Measurements from ENCODE around the gene NR3C1. TPM values are rescaled to one million over a fixed set of nuclear protein-coding genes. Genes with fewer than 3 reads are reported as not detected.

NR3C1 gene
- polyA plus RNA-seq, 1 donor from 2014 or later: 2.3 TPM

GRCh38 chr5:143342607-143343006 lies 60.9 kb downstream of the NR3C1 start:
- Histone ChIP-seq H3K4me3 (ENCODE audit: low read length) (no peak overlapping the region), H3K79me2 (replicated peaks; ENCODE audit: insufficient read depth, low read length) (no peaks in the 10 kb centered on the region), H3K9ac (ENCODE audit: low read length) (no peak overlapping the region), H3K4me2 (ENCODE audit: low read length) (no peak overlapping the region), H2AFZ (ENCODE audit: low read depth, low read length) (no peak overlapping the region), H3K36me3 (ENCODE audit: insufficient read depth, low read length) (no peaks in the 10 kb centered on the region), H3K9me3 (ENCODE audit: low read length) (no peaks in the 10 kb centered on the region), H4K20me1 (ENCODE audit: insufficient read depth) (no peaks in the 10 kb centered on the region), H3K9me2 (ENCODE audit: insufficient read depth, low read length) (no peaks in the 10 kb centered on the region), H3F3A (ENCODE audit: insufficient read depth, low read length, poor library complexity, severe bottlenecking) (no peaks in the 10 kb centered on the region), H3K27ac (ENCODE audit: low read length) (no peak overlapping the region), H3K27me3 (ENCODE audit: insufficient read depth, low read depth, low read length) (no peaks in the 10 kb centered on the region)
- TF ChIP-seq MXI1 (conservative IDR thresholded peaks at IDR 0.05; ENCODE audit: poor library complexity, severe bottlenecking) (no peak), EP300 (conservative IDR thresholded peaks at IDR 0.05; ENCODE audit: poor library complexity, severe bottlenecking) (no peak), SMC3 (conservative IDR thresholded peaks at IDR 0.05; ENCODE audit: poor library complexity) (no peak), CTCF (IDR thresholded peaks at IDR 0.05; ENCODE audit: poor library complexity, severe bottlenecking) (no peak), TAF1 (IDR thresholded peaks at IDR 0.05; ENCODE audit: low read depth) (no peak), REST (IDR thresholded peaks at IDR 0.05; ENCODE audit: borderline replicate concordance) (no peak), POLR2AphosphoS5 (IDR thresholded peaks at IDR 0.05) (no peak), EZH2 (IDR thresholded peaks at IDR 0.05; ENCODE audit: borderline replicate concordance, insufficient read depth, low read length, poor library complexity, severe bottlenecking) (no peak), RAD21 (conservative IDR thresholded peaks at IDR 0.05) (no peak)

GRCh38 chr5:143341807-143342570 lies 61.5 kb downstream of the NR3C1 start:
- H3K9ac ChIP-seq (ENCODE audit: low read length): no peak overlapping the region
- no peak overlapping the region for H2AFZ ChIP-seq (ENCODE audit: low read depth, low read length)
- no peak overlapping the region for H3K27ac ChIP-seq (ENCODE audit: low read length)
- no peak overlapping the region for H3K4me2 ChIP-seq (ENCODE audit: low read length)
- H3K9me3 ChIP-seq (ENCODE audit: low read length): no peaks in the 10 kb centered on the region
- H3F3A ChIP-seq (ENCODE audit: insufficient read depth, low read length, poor library complexity, severe bottlenecking): no peaks in the 10 kb centered on the region
- H3K9me2 ChIP-seq (ENCODE audit: insufficient read depth, low read length): no peaks in the 10 kb centered on the region
- H3K27me3 ChIP-seq (ENCODE audit: insufficient read depth, low read depth, low read length): no peaks in the 10 kb centered on the region
- no peak overlapping the region for H3K4me3 ChIP-seq (ENCODE audit: low read length)
- TF ChIP-seq POLR2AphosphoS5 (IDR thresholded peaks at IDR 0.05) (no peak), SMC3 (conservative IDR thresholded peaks at IDR 0.05; ENCODE audit: poor library complexity) (no peak), RAD21 (conservative IDR thresholded peaks at IDR 0.05) (no peak), EZH2 (IDR thresholded peaks at IDR 0.05; ENCODE audit: borderline replicate concordance, insufficient read depth, low read length, poor library complexity, severe bottlenecking) (no peak), EP300 (conservative IDR thresholded peaks at IDR 0.05; ENCODE audit: poor library complexity, severe bottlenecking) (no peak), MXI1 (conservative IDR thresholded peaks at IDR 0.05; ENCODE audit: poor library complexity, severe bottlenecking) (no peak), REST (IDR thresholded peaks at IDR 0.05; ENCODE audit: borderline replicate concordance) (no peak), CTCF (IDR thresholded peaks at IDR 0.05; ENCODE audit: poor library complexity, severe bottlenecking) (no peak), TAF1 (IDR thresholded peaks at IDR 0.05; ENCODE audit: low read depth) (no peak)
- no peaks in the 10 kb centered on the region for H4K20me1 ChIP-seq (ENCODE audit: insufficient read depth)
- H3K79me2 ChIP-seq (replicated peaks; ENCODE audit: insufficient read depth, low read length): no peaks in the 10 kb centered on the region
- H3K36me3 ChIP-seq (ENCODE audit: insufficient read depth, low read length): no peaks in the 10 kb centered on the region

All from neural cell (in vitro differentiated cells).